GM19372 (cell line): Measurements from ENCODE around the gene GPC1.

Experiments used
- ATAC-seq: cut with Tn5 transposase; IDR thresholded peaks from one replicate; pipeline ENCODE4 v1.9.1; 2021; ENCODE audit warnings: mild to moderate bottlenecking, low read depth, moderate library complexity; ENCODE audit not compliant: unreplicated experiment

The GPC1 gene

GRCh38 chr2:240463866-240464481 is 28.5 kb downstream of the GPC1 start:
- ATAC-seq: no peak

DNA sequence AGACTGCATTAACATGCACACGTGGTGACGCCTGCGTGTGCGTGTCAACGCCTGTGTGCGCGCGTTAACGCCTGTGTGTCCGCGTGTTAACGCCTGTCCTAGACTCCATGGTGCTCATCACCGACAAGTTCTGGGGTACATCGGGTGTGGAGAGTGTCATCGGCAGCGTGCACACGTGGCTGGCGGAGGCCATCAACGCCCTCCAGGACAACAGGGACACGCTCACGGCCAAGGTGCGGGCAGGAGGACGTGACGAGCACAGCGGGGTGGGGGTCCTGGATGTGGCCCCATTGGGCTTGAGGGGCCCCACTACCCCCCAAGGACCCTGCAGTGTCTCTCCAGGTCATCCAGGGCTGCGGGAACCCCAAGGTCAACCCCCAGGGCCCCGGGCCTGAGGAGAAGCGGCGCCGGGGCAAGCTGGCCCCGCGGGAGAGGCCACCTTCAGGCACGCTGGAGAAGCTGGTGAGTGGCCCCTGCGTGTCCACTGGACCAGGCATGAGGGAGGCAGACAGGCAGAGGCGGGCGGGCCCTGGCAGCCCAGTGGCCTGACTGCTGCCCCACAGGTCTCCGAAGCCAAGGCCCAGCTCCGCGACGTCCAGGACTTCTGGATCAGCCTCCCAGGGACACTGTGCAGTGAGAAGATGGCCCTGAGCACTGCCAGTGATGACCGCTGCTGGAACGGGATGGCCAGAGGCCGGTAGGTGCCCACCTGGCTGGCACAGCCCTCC is 29.2 kb downstream of the GPC1 start:
- no peak for ATAC-seq

DNA sequence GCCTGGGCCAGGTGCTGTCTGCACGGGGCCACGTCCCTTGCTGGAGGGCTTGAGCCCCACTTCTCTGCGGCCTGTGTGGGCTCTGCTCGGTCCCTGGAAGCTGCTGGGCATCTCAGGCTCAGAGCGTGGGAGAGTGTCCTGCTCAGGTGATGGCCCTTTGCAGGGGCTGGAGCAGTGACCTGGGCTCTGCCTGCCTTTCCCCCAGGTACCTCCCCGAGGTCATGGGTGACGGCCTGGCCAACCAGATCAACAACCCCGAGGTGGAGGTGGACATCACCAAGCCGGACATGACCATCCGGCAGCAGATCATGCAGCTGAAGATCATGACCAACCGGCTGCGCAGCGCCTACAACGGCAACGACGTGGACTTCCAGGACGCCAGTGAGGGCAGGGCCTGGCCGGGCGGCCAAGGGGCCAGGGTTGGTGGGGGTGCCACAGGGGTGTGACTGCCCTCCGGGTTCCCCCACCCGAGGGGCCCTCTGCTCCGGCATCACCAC is 29.9 kb downstream of the GPC1 start:
- no peak for ATAC-seq

DNA sequence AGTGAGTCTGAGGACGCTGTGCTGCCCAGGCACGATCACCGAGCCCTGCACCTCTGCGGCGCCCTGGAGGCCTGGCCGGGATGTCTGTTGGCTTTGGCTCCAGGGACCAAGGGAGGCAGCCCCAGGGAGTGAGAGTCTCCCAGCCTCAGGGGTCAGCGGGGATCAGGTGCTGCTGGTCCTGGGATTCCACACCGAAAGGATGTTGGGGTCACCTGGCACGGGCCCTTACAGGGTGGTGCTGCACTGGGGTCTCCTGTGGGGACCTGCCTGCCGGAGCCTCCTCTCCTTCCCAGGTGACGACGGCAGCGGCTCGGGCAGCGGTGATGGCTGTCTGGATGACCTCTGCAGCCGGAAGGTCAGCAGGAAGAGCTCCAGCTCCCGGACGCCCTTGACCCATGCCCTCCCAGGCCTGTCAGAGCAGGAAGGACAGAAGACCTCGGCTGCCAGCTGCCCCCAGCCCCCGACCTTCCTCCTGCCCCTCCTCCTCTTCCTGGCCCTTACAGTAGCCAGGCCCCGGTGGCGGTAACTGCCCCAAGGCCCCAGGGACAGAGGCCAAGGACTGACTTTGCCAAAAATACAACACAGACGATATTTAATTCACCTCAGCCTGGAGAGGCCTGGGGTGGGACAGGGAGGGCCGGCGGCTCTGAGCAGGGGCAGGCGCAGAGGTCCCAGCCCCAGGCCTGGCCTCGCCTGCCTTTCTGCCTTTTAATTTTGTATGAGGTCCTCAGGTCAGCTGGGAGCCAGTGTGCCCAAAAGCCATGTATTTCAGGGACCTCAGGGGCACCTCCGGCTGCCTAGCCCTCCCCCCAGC is 30.5 kb downstream of the GPC1 start:
- no peak for ATAC-seq

DNA sequence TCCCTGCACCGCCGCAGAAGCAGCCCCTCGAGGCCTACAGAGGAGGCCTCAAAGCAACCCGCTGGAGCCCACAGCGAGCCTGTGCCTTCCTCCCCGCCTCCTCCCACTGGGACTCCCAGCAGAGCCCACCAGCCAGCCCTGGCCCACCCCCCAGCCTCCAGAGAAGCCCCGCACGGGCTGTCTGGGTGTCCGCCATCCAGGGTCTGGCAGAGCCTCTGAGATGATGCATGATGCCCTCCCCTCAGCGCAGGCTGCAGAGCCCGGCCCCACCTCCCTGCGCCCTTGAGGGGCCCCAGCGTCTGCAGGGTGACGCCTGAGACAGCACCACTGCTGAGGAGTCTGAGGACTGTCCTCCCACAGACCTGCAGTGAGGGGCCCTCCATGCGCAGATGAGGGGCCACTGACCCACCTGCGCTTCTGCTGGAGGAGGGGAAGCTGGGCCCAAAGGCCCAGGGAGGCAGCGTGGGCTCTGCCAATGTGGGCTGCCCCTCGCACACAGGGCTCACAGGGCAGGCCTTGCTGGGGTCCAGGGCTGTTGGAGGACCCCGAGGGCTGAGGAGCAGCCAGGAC is 31.2 kb downstream of the GPC1 start:
- ATAC-seq: no peak

- no peak for ATAC-seq
These were observed 31.7 kb downstream of the GPC1 start for GRCh38 chr2:240467149-240467642.

DNA sequence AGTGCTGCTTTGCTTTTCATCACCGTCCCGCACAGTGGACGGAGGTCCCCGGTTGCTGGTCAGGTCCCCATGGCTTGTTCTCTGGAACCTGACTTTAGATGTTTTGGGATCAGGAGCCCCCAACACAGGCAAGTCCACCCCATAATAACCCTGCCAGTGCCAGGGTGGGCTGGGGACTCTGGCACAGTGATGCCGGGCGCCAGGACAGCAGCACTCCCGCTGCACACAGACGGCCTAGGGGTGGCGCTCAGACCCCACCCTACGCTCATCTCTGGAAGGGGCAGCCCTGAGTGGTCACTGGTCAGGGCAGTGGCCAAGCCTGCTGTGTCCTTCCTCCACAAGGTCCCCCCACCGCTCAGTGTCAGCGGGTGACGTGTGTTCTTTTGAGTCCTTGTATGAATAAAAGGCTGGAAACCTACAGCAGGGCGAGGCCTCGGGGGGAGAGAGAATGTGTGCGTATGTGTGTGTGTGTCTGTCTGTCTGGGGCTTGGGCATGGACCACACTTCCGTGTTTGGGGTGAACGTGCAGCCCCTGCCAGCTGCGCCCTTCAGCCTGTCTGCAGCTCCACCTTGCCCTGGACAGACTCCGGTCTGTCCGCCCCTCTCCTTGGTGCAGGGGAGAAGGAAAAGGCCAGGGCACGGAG is 32.3 kb downstream of the GPC1 start:
- ATAC-seq: no peak

DNA sequence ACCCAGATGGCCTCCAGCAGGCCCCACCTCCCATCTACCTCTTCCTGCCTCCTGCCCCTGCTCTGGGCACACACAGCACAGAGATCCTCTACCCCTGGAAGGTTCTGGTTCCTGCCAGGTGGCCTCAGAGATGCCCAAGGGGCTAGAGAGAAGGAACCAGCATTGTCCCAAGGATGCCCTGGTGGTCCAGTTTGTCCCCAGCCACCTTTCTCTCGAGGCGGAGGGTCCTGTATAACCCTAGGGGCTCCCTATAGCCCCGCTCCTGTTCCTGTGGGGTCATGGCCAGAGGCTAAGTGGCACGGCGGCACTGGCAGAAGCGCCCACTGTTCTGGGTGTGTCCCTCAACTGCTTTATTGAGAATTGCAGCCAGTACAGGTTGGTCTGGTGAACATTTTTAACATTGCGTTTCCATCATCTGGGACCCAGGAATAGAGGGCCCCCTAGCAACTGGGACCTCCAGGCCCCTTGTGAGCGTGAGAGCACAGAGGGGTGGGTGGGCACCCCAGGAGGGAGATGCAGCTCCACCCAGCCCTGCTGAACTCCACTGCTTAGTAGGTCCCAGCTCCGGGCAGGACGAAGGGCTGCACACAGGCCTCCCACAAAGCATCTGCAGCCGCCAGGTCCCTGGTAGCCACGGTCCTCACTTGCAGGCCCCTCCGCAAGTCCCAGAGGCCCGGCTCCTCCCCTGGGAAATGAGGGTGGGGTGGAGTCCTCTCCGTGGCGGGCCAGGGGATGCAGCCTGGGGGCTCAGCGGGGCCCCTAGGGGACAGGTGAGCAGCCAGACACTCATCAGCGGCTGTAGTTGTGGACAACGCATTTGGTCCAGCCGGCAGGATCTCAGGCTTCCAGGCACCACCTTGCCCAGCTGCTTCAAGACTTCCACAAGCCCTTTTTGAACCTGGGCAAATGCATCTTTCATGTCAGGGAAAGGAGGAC is 33.1 kb downstream of the GPC1 start:
- ATAC-seq: no peak

DNA sequence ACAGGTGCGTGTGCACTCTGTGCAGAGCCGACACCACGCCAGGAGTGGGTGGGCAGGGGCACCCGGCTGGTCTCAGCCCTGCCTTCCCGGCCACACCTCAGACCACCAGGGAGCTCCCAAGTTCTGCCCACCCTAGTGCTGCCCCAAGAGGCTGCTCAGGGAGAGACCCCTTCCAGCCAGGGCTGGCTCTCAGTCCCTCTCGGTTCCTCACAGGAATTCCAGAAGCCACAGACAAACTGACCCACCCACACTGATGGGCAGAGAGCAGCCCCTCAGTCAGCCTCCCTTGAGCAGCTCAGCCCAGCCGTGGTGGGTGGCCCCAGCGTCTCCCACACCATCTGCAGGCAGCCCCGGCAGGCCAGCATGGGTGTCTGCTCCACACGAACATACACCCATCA is 33.8 kb downstream of the GPC1 start:
- ATAC-seq: no peak

DNA sequence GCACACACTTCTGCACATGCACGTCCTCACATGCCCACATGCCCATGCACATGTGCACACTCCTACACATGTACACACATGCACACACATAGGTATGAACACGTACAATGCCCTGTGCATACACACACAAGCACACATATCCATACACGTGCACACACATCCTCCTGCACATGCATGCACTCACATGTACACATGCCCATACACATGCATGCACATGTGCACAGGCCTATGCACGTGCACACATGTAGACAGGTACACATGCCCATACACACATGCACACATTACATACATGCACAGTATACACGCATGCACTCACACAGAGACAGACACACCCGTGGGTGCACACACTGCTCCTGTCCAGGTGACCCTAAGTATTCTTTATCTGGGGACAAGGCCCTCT is 34.3 kb downstream of the GPC1 start:
- no peak for ATAC-seq

DNA sequence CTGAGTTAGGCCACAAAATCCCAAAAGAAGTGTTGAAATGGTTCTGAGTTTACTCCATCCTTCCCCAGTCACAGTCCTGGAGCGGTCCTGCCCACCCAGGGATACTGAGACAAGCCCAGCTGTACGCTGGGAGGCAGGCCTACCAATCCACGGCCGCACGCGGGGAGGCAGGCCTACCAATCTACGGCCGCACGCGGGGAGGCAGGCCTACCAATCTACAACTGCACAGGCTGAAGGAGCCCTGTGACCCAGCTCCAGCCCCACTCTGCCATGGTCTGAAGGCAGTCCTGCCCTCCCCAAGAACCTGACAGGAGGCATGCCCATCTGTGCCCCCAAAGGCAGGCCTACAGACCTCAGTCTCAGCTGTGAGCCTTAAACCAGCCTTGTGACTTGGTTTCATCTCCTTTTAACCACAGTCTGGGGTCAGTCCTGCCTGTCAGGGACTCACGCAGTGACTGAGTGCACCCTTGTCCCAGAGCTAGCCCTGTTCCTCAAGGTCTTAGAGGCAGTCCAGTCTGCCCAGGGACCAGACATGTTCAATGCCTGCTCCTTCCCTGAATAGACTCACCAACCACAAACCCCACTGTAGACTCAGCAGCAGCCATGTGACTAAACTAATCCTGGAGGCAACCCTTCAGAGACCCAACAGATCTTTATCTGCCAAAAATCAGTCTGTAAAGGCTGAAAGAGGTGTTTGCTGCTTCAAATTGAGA is 36.8 kb downstream of the GPC1 start:
- ATAC-seq: no peak

DNA sequence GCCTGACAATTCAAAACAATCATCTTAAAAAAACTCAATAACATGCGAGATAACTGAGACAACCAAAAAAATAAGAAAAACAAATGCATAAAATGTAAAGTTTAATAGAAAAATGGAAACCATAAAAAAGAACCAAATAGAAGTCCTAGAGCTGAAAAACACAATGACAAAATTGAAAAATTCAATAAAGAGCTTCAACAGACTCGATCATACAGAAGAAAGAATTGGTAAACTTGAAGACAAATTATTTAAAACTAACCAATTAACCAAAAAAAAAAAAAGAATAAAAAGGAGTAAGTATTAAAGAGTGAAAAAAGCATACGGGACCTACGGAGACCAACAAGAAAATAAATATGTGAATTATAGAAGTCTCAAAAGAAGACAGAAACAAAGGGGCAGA is 37.7 kb downstream of the GPC1 start:
- ATAC-seq: no peak

GRCh38 chr2:240477916-240478315 is 42.5 kb downstream of the GPC1 start:
- ATAC-seq: no peak

GRCh38 chr2:240478346-240479110 is 43.1 kb downstream of the GPC1 start:
- no peak for ATAC-seq

DNA sequence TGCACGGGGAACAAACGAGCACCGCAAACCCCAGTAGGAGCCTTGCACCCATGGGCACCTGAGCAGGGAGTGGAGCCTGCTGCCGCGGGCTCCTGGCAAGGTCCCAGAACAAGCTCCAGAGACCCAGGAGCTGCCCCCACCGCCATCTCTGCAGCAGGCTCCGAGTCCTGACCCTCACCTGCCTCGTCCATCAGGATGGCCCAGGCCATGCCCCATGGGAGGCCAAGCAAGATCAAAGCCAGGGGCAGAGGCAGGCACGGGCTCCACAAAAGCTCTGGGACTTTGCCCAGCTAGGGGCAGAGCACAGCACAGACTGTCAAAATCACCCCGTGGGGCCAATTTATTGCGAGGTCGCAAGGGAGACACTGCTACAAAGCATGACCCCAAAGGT is 43.6 kb downstream of the GPC1 start:
- no peak for ATAC-seq

GRCh38 chr2:240480834-240481623 is 45.6 kb downstream of the GPC1 start:
- ATAC-seq: no peak

GRCh38 chr2:240481720-240482119 is 46.3 kb downstream of the GPC1 start:
- no peak for ATAC-seq
